Heart left ventricle (tissue), 13 donors: ENCODE results near the gene RASGEF1B.

ENCODE experiments used
- CTCF ChIP-seq, 12 donors: fragments of 200-600 bp; sonication (generic) in 4 of 12; IDR thresholded peaks; one replicate each; pipeline versions ENCODE4 v1.5.0 to v1.8.0; 2018 to 2022; ENCODE audit warnings: antibody characterized with exemption in 12 of 12, mild to moderate bottlenecking in 5 of 12
- POLR2A ChIP-seq, 2 donors: fragments of 450-650 bp; IDR thresholded peaks; one replicate each; pipeline ENCODE4 v1.6.1; 2017; ENCODE audit warnings: antibody characterized with exemption in 2 of 2, mild to moderate bottlenecking in 2 of 2, moderate library complexity in 2 of 2
- donor health status: ischemic (EF 13 %, LVEDD 7.1; RV severe dilation, severe dysfunction).
- donor health status: DM: no; HTN: yes; CAD: no.
- donor health status: DM: no; HTN: no; CAD: no.
- donor health status: ischemic (EF 25% LVEDD 6.9; RV normal size, moderate dysfunction).
- donor health status: ischemic (EF 25% LVEDD 5.7; RV mildly dilated, moderate dysfunction).
- donor health status: ischemic (EF 35%, LVEDD 5.7; RV mildly dilated, moderate dysfunction).
- donor health status: nonischemic (EF 11% LVEDD 7.7; RV severe dilation, severe dysfunction).
- donor health status: DM: yes; HTN: yes; CAD: no.
- donor health status: PGD.
- donor health status: ischemic (EF 29% LVEDD 5.4; RV normal size, mild dysfunction).
- donor health status: nonischemic (EF 23%, LVEDD 6.1; RV moderate dilation, normal function).

- TF ChIP-seq CTCF (IDR thresholded peaks at IDR 0.05) (no peak), POLR2A (IDR thresholded peaks at IDR 0.05) (no peak)
These were observed 21.0 kb upstream of the RASGEF1B start for GRCh38 chr4:81492606-81493230.
